Right lobe of liver (tissue), 4 donors: ENCODE results near the gene IGFBP4.

Experiments used
- POLR2A ChIP-seq: fragments of 450-650 bp; IDR thresholded peaks from one replicate; pipeline ENCODE4 v1.6.1; 2017; ENCODE audit warnings: antibody characterized with exemption, mild to moderate bottlenecking
- TF ChIP-seq, protein P1 (sequence below), 4 donors: fragments of 200-600 bp in 3 of 4; fragments of 450-650 bp in 1 of 4; IDR thresholded peaks; one replicate each; pipeline versions ENCODE4 v1.5.1 to v1.8.0; 2016 to 2022; ENCODE audit warnings: antibody characterized with exemption in 4 of 4, mild to moderate bottlenecking in 2 of 4
- donor health status: DM: no; HTN: no; CAD: no.
- donor health status: DM: no; HTN: no; CAD: no.
- donor health status: DM: no; HTN: yes; CAD: no.

DNA sequence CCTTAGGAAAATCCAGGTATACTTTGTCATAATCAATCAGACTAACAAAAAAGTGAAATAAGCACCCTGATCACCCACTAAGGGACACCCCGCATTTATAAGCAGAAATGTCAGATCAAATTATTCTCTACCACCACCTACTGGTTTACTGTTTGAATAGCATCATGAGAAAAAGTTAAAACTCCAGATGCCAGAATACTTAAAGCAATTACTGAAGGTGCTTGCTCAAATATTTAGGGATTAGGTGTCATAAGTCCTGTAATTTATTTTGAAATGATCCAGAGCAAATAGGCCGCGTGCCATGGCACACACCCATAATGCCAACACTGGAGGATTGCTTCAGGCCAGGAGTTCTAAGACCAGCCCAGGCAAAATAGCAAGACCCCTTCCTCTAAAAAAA, 27.9 kb upstream of the IGFBP4 start:
- TF ChIP-seq, protein P1, sequence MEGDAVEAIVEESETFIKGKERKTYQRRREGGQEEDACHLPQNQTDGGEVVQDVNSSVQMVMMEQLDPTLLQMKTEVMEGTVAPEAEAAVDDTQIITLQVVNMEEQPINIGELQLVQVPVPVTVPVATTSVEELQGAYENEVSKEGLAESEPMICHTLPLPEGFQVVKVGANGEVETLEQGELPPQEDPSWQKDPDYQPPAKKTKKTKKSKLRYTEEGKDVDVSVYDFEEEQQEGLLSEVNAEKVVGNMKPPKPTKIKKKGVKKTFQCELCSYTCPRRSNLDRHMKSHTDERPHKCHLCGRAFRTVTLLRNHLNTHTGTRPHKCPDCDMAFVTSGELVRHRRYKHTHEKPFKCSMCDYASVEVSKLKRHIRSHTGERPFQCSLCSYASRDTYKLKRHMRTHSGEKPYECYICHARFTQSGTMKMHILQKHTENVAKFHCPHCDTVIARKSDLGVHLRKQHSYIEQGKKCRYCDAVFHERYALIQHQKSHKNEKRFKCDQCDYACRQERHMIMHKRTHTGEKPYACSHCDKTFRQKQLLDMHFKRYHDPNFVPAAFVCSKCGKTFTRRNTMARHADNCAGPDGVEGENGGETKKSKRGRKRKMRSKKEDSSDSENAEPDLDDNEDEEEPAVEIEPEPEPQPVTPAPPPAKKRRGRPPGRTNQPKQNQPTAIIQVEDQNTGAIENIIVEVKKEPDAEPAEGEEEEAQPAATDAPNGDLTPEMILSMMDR (IDR thresholded peaks at IDR 0.05) = peak; percentile 65 to 76 (median 72)
- no peak for TF ChIP-seq POLR2A
